Activated T-helper 1 cell treated with anti-CD3 and anti-CD28 coated beads, Interleukin-2, amount 50 U/mL, for 16 hours (primary cell): ENCODE data around the gene HCFC1R1.

Source experiments
- DNase-seq, 2 donors: peaks; one replicate each; pipeline ENCODE4 v3.0.0-alpha.2; 2020; ENCODE audit warnings: low read depth in 1 of 2, low spot score in 1 of 2

Gene HCFC1R1

DNA sequence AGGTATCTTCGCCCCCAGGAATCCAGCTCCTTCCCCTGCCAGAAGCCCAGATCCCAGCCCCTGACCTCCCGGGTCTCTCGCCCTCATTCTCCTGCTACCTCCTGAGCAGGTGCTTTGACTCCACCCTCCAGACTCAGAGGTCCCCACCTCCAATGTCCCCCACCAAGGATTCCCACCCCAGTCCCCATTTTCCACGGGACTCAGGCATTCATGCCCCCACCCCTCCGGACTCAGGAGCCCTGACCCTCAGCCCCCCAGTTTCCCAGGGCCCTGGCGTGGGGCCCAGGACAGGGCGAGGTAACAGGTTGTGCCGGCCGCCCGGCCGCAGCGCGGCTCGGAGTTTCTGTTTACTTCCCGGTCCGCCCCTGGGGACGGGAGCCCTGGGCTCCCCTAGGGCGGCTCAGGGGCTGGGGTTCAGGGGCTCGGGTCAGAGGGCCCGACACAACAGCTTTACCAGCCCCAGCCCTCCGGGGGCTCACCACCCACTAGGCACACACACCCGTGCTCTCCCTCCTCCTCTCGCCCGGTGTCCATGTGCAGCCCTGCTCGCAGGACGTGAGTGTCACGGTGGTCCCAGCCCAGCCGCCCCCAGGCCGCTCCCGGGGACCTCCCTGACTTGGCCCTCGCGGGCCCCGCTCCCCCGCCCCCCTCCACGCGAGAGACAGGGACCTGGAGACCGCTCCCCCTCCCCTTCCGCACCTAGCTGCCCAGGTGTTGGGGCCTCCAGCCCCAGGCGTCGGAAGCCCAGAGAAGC is 12.4 kb upstream of the HCFC1R1 start:
- no peak for DNase-seq

DNA sequence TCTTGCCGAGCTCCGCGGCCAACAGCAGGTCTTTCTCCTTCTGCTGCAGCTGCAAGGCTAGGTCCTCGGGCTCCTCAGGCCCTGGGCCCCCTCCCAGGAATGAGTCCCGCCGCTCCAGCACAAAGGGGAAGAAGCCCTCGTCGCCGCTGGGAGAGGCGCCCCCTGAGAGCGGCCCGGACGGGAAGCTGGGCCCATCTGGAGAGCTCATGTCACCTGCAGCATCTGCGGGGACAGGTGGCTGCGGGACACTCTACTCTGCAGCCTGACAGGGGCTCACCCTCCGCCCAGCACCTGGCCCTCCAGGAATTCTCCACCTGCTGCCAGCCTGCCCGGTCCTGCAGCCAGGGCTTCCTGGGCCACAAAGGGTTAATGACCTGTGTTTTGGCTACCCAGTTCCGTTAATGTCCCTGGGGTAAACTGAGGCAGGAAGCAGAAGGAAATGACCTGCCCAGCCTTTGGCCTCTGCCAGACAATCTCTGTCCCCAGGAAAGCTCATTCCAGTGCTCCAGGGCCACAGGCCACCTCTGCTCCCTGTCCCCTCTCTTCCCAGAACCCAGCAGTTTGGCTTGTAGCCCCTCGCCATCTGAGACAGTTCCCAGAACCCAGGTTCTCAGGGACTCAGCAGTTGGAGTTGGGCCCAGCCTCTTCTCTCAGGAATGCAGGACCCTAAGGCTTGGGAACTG is 11.7 kb upstream of the HCFC1R1 start:
- DNase-seq = no peak

DNA sequence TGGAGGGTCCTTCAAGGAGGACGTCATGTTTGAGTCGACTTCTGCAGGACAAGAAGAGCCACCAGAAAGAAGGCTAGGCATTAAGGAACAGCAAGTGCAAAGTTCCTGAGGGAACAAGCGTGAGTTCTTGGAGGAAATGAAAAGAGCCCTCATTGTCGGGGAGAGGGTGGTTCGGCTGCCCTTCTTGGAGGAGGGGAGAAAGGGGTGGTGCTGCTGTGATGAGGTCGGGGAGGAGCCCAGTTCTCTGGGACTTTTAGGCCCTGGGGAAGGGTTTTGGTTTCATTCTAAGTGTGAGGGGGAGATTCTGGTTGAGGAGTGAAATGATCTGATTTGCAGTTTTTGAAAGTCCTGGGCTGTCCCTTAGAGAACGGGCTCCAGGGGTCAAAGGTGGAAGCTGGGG is 8.9 kb upstream of the HCFC1R1 start:
- DNase-seq = no peak

DNA sequence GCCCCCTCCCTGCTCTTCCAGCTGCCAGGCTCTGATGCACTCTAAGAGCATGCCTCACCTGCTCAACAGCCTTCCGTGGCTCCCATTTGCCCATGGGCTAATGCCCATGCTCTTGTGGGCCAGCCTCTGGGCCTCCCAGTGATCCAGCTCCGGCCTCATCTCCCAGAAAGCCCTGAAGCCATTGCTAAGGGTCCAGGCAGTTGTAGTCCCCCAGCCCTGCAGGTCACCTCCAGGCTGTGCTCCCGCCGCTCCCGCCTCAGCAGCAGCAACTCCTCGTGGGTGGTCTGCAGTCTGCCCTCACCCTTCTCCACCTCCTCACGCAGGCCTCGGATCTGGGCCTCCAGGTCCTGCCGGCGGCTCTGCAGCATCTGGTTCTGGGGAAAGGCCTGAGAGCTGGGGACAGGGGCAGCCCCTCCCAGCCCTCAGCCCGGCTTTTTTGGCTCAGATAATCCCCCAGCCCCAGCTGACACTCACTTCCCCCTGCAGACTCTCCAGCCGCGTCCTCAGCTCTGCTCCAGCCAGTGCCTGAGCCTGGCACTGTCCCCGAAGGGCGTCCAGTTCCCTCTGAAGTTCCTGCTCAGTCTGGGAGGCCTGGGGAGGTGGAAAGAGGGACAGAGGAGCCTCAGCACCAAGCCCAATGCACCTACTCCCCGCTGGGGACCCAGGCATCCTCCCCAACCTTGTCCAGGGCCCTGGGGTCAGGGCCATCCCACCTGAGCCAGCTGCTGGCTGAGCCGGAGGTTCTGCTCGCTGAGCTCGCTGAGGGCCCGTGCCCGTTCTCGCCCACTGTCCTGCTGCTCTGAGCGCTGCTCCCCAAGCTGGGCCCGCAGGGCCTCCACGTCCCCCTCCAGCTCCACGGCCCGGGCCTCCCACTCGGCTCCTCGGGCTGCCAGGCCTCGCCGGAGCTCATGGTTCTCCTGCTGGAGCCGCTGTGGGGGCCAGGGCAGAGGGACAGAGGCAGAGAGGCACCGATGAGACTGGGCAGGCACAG is 6.8 kb upstream of the HCFC1R1 start:
- no peak for DNase-seq

DNA sequence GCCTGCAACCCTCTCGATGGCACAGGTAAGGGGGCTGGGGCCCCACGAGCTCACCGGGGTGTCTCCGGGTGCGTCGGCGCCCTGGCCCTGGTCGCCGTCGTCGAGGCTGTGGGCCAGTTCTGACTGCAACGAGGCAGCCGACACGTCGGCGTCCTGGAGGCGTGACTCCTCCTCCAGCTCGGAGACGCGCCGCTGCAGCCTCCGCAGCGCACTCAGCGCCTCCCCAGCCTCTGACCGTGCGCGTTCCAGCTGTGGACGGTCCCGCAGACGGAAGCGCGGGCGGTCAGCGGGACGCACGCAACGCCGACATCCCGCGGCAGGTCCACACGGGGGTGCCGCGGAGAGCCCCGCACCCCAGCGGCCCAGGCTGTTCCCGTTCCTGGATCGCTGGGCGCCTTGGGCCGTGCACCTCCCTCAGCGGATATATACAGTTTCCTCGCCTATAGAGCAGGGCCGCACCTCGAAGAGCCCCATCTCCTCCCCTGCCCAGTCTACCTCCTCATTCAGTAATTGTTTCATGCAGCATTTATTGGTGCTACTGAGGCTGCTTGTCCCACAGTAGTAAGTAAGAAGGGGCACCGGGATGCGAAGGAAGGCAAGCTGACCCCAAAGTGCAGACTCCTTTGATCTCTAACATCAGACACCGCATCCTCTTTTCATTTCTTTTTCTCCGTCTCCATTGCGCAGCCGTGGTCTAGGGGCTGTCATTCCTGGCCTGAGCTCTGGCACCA is 5.9 kb upstream of the HCFC1R1 start:
- no peak for DNase-seq

DNA sequence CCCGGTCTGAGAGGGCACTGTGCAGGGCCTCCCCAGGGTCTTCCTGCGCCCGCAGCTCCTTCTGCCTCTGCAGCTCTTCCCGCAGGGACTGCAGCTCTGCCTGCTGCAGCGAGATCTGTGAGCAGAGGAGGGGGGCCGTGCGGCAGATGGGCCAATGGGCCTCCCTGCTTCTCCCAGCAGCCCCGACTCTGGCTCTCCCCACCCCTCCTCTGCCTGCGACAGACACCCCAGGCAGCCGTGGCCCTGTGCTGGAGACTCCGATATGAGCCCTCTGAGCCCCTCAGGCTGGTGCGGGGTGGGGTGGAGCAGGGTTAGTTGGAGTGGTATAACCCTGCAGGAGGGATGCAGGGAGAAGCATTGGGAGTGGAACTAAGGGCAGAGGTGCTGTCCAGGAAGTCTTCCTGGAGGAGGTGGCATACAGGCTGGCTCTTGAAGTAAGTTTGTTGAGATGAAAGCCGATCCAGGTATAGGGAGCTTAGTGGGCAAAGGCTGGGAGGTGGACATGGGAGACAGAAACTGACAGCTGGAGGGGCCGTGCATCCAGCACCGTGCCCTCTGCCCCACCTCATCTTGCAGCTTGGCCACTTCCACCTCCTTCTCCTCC is 5.1 kb upstream of the HCFC1R1 start:
- DNase-seq = no peak

DNA sequence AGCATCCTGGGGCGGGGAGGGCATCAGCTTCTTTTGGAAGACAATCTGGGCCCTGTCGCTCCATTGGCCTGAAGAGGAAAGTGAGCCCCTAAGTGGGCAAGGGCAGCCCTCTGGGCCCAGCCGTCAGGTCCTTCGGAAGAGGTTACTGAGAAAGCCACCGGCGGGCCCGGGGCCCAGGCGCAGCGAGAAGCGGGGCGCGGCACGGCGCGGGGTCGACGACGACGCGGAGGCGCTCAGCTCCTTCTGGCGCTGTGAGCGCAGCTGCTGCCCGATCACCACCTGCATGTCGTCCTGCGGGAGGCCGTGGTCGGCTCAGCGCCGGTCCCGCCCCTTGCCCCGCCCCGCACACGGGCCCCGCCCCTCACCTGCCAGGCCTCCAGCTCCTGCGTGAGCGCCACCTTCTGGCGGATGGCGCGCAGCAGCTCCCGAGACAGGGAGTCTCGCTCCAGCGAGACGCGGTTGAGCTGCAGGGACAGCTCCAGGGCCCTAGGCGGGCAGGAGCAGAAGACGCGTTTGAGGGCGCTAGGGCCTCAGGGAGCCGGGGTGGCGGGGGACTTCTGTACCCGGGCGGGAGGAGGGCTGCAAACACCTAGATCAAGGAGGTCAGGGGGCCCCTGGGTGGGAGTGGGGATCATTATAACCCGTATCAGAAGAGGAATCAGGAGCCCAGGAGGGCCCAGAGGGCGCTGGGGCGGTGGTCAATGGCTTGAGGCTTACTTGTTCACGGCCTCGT is 4.4 kb upstream of the HCFC1R1 start:
- DNase-seq = peak; percentile 80 to 83

DNA sequence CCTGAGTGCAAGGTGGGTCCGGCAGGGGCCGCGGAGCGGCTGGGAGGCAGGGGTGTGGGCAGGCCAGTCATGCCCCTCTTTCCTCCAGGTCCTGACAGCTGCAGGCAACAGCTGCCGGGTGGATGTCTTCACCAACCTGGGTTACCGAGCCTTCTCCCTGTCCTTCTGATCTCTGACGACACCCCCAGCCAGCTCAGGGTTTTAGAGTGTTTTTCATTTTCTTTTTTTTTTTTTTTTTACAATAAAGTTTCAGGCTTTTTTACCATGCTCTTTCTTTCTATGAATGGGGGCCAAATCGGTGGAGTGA is 3.7 kb upstream of the HCFC1R1 start:
- no peak for DNase-seq

DNA sequence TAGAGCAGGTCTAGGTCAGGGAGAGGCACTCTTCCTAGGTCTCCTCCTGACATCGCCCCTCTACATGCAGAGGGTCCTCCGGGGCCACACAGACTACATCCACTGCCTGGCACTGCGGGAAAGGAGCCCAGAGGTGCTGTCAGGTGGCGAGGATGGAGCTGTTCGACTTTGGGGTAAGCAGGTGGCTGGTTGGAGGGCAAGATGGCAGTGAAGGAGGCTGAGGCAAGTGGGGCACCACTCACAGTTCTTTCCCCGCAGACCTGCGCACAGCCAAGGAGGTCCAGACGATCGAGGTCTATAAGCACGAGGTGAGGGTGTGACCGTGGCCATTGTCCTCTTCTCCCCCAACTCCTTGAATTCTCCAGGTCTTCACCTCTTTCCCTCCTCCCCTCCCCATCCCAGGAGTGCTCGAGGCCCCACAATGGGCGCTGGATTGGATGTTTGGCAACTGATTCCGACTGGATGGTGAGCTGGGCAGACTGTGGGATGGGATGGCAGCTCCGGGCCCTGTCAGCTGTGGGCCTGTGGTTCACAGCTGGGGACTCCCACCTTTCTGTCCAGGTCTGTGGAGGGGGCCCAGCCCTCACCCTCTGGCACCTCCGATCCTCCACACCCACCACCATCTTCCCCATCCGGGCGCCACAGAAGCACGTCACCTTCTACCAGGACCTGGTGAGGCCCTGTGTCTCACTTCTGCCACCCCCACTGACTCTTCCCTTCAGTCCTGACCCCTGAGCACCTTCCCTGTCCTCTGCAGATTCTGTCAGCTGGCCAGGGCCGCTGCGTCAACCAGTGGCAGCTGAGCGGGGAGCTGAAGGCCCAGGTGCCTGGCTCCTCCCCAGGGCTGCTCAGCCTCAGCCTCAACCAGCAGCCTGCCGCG is 3.1 kb upstream of the HCFC1R1 start:
- DNase-seq = no peak

DNA sequence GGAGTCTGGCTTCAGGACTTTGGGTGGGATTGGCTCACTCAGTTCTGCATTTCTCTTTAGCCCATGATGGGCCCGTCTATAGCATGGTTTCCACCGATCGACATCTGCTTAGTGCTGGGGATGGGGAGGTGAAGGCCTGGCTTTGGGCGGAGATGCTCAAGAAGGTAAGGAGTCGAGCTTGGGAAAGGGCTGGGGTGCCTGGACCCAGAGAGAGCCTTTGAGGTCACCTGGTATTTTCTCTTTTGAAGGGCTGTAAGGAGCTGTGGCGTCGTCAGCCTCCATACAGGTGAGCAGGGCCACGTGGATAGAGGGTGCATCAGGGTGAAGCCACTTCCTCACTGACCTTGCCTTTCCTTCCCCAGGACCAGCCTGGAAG is 2.2 kb upstream of the HCFC1R1 start:
- no peak for DNase-seq

DNA sequence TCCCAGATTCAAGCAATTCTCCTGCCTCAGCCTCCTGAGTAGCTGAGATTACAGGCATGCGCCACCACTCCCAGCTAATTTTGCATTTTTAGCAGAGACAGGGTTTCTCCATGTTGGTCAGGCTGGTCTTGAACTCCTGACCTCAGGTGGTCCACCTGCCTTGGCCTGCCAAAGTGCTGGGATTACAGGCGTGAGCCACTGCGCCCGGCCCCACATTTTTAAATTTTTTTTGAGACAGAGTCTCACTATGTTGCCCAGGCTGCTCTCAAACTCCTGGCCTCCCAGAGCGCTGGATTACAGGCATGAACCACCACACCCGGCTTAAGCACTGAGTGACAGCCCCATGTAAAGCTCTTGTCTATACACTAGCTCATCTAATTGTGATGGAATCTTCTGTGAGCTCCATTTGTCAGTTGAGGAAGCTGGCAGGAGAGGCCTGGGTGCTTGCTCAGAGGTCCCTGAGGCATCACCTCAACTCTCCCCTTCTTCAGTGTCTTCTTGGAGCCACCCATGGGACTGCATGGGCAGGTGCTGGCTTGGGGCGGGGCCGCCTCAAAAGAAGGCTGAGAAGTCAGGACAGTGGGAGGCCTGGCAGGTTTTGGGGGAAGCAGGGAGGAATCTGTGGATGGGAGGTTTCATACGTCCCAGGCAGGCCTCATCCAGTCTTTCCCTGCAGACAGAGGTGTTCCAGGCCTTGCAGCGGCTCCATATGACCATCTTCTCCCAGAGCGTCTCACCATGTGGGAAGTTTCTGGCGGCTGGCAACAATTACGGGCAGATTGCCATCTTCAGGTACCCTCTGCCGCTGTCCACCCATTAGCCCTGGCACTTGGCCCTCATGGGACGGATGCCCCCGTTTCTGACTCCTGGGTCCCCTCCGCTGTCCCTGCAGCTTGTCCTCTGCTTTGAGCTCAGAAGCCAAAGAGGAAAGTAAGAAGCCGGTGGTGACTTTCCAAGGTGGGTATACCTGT is 1.6 kb upstream of the HCFC1R1 start:
- no peak for DNase-seq

DNA sequence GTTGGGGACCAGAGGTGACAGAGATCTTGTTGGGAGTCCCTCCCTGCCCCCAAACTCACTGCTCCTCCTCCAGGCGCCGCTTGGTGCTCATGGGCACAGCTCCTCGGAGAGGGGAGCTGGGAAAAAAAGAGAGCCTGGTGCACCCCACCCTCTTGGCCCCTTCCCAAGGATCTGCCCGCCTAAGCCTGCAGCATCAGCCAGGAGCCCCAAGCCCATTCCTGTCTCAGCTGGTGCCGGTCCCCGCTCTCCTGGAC is 400 bp downstream of the HCFC1R1 start:
- no peak for DNase-seq

DNA sequence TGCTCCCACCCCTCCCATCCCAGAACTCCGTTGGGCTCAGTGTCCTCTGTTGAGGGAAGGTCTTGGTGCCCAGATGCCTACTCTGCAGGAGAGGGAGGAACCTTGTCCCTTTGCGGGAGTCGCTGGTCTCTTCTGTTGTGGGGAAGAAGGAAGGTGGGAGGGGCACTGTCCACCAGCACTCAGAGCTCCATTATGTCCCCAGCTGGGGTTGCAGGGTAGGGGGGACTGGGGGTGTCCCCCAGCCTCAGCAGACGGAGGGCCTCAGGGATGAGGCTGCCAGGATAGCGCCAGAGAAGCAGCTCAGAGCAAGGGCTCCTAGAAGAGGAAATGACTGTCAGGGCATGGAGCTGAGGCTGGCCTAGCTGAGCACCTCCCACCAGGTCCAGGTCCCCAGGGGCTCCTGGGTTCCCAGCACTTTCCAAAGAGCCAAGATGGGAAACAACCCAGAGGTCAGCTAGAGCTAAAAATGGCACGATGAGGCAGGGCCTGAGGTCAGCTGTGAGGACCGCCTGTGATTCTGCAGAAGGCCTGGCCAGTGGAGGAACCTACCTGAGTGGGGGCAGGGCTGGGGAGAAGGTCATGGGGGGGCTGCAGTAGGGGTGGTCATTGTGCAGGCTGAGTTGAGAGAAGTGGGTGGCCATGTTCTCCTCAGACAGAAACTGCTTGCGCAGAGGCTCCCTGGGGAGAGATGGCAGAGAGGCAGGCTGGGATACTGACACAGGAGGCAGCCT is 893 bp downstream of the HCFC1R1 start:
- DNase-seq = no peak

DNA sequence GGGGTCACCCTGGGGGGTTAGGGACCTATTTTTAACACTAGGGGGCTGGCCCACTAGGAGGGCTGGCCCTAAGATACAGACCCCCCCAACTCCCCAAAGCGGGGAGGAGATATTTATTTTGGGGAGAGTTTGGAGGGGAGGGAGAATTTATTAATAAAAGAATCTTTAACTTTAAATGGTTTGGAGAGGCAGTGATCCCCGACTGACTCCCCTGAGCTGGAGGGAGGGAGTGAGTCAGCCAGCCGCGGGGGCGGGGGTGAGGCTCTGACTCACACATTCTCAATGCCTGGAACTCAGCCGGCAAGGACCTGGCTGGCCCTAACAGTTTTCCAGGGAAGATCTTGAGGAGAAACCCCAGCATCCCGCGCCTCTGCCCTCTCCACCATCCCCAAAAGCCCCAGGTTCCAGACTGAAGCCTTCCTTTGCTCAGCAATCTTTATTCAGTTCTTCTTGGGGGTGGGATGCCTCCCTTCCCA is 1.5 kb downstream of the HCFC1R1 start:
- DNase-seq = peak; percentile 70 to 80

DNA sequence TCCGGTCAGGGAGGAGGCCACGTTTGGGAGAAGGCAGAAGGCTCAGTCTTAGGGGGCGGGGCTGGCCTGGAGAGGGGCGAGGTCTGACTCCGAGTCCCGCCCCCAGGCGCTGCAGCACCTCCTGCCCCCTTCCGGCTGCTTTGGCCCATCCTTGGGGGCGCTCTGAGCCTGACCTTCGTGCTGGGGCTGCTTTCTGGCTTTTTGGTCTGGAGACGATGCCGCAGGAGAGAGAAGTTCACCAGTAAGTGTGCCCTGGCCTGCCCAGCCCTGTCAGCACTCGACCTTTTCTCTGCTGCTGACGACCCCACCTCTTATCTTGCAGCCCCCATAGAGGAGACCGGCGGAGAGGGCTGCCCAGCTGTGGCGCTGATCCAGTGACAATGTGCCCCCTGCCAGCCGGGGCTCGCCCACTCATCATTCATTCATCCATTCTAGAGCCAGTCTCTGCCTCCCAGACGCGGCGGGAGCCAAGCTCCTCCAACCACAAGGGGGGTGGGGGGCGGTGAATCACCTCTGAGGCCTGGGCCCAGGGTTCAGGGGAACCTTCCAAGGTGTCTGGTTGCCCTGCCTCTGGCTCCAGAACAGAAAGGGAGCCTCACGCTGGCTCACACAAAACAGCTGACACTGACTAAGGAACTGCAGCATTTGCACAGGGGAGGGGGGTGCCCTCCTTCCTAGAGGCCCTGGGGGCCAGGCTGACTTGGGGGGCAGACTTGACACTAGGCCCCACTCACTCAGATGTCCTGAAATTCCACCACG is 2.1 kb downstream of the HCFC1R1 start:
- peak; percentile 50 to 69 for DNase-seq

DNA sequence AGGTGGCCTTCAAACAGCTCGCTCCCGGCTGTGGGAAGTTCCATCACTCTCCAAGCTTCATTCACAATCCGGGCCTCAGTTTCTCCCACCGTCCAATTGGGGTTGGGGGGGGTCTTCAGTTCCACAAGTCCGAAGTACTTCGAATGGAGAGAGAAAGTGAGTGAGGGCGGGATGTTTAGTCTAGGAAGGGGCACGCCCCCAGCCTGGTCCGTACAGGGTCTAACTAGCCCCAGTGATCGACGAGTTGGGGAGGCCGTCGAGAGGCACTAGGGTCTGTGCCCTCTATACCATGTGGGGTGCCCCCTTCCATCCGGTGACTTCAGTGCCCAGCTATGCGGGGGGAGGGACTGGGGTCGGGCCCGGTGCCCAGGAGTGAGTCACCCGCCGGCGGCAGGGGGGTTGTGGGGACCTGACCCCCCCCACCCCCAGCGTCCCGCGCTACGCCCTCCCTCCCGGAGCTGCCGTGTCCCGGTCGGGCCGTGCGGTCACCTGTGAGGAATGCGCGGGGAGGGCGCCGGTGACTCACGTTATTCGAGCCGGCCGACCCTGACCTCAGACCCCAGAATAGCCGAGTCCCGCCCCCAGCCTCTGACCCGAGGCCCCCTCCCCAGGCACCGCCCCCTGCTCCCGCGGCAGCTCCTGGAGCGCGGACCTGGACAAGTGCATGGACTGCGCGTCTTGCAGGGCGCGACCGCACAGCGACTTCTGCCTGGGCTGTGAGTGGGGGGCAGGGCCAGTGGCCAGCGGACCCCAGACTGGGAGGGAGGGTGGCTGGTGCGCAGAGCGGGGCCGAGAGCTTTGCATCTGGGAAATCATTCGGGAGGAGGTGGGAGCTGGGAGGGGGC is 2.9 kb downstream of the HCFC1R1 start:
- peak; percentile 33 to 64 for DNase-seq
